DND-41 (cell line): ENCODE measurements around the gene EPHB6.

ENCODE experiments used
- ATAC-seq: fragments of 200-7000 bp; cut with Tn5 transposase; 3 replicates; pipeline ENCODE4 v1.9.1; 2021; ENCODE audit warnings: low read depth; ENCODE audit not compliant: insufficient read depth
- DNase-seq: peaks from one replicate; pipeline ENCODE4 v3.0.0-alpha.2; 2020
- H2AFZ ChIP-seq: 2 replicates; pipeline ENCODE4 v1.6.0; 2012; ENCODE audit warnings: low read depth, low read length
- H3K27ac ChIP-seq: 2 replicates; pipeline ENCODE4 v1.5.1; 2012; ENCODE audit warnings: low read length, inconsistent platforms
- H3K27me3 ChIP-seq: fragments of 200-600 bp; sonication (generic); 2 replicates; pipeline ENCODE4 v1.6.0; 2012; ENCODE audit warnings: low read length, mild to moderate bottlenecking, inconsistent platforms; ENCODE audit not compliant: insufficient read depth, poor library complexity
- H3K36me3 ChIP-seq: 2 replicates; pipeline ENCODE4 v1.5.1; 2012; ENCODE audit warnings: low read length, inconsistent platforms; ENCODE audit not compliant: insufficient read depth
- H3K4me1 ChIP-seq: 2 replicates; pipeline ENCODE4 v1.5.1; 2012; ENCODE audit warnings: mild to moderate bottlenecking, low read length; ENCODE audit not compliant: insufficient read depth
- H3K4me2 ChIP-seq: 2 replicates; pipeline ENCODE4 v1.6.0; 2012; ENCODE audit warnings: mild to moderate bottlenecking, moderate library complexity, low read length, inconsistent platforms; ENCODE audit not compliant: insufficient read depth
- H3K4me3 ChIP-seq, 2 experiments: fragments of 200-600 bp in 1 of 2; shearing (Covaris generic) in 1 of 2; 2 replicates each; pipeline ENCODE4 v1.5.1; 2012 to 2016; ENCODE audit warnings: inconsistent platforms in 2 of 2, low read length in 2 of 2, mild to moderate bottlenecking in 2 of 2, low read depth in 1 of 2, moderate library complexity in 1 of 2
- H3K79me2 ChIP-seq: 2 replicates; pipeline ENCODE4 v1.6.0; 2012; ENCODE audit warnings: low read length, inconsistent platforms; ENCODE audit not compliant: insufficient read depth
- H3K9ac ChIP-seq: 2 replicates; pipeline ENCODE4 v1.6.0; 2012; ENCODE audit warnings: low read depth, mild to moderate bottlenecking, inconsistent platforms, low read length, moderate library complexity
- H3K9me3 ChIP-seq: 2 replicates; pipeline ENCODE4 v1.5.1; 2012; ENCODE audit warnings: low read length, moderate library complexity, mild to moderate bottlenecking, inconsistent platforms; ENCODE audit not compliant: insufficient read depth, severe bottlenecking
- H4K20me1 ChIP-seq: 2 replicates; pipeline ENCODE4 v1.6.0; 2012; ENCODE audit warnings: low read length; ENCODE audit not compliant: insufficient read depth
- CTCF ChIP-seq: IDR thresholded peaks from 2 replicates; pipeline ENCODE4 v1.5.1; 2012; ENCODE audit warnings: borderline replicate concordance, low read length, moderate library complexity, mild to moderate bottlenecking; ENCODE audit not compliant: poor library complexity, severe bottlenecking; ENCODE audit errors: extremely low read depth
- EZH2 ChIP-seq: IDR thresholded peaks from 3 replicates; pipeline ENCODE4 v1.6.1; 2012; ENCODE audit warnings: borderline replicate concordance, low read depth, mild to moderate bottlenecking, moderate library complexity, low read length, inconsistent platforms; ENCODE audit not compliant: severe bottlenecking

The EPHB6 gene

GRCh38 chr7:142854372-142855113 is at the start of gene EPHB6:
Gene EPHB6 (plus strand): TSS chr7:142855076. CDS start chr7:142863228, 8,152 bp downstream.
- H2AFZ ChIP-seq: peak within 1 kb of the TSS; percentile 72
- H3K27me3 ChIP-seq: no peaks in the 10 kb centered on the region

GRCh38 chr7:142805350-142806021 is 49.4 kb upstream of the EPHB6 start:
- no peaks in the 10 kb centered on the region for H3K27me3 ChIP-seq
- DNase-seq: peak; percentile 53
- H4K20me1 ChIP-seq: no peaks in the 10 kb centered on the region
- H3K4me2 ChIP-seq: peak overlapping the region; percentile 14; the same call in 1 of the 2 replicates
- no peaks in the 10 kb centered on the region for H3K9me3 ChIP-seq
- peaks cover 86% of the 10 kb centered on the region for H3K79me2 ChIP-seq
- TF ChIP-seq EZH2 (no peak), CTCF (no peak)
- H3K27ac ChIP-seq: peak overlapping the region; percentile 97
- no peak for ATAC-seq
- H3K4me3 ChIP-seq: no peak overlapping the region
- peaks cover 97% of the 10 kb centered on the region for H3K4me1 ChIP-seq
- H3K36me3 ChIP-seq: peaks cover 36% of the 10 kb centered on the region
- H3K9ac ChIP-seq: peak overlapping the region; percentile 99
- no peak overlapping the region for H2AFZ ChIP-seq

More at GRCh38 chr7:142854372-142855113, at the start of gene EPHB6:
- peak within 1 kb of the TSS; percentile 85 for H3K27ac ChIP-seq
- peak; percentile 78 for DNase-seq
- TF ChIP-seq CTCF (no peak), EZH2 (no peak)
- peaks cover 49% of the 10 kb centered on the region for H3K79me2 ChIP-seq
- H4K20me1 ChIP-seq: peaks cover 27% of the 10 kb centered on the region
- peak within 1 kb of the TSS; percentile 64 to 81 for H3K4me3 ChIP-seq
- peak within 1 kb of the TSS; percentile 78 for H3K9ac ChIP-seq
- H3K4me1 ChIP-seq: peaks cover 48% of the 10 kb centered on the region
- H3K36me3 ChIP-seq: peaks cover 31% of the 10 kb centered on the region
- no peaks in the 10 kb centered on the region for H3K9me3 ChIP-seq
- ATAC-seq: peak; percentile 63
- peak within 1 kb of the TSS; percentile 94 for H3K4me2 ChIP-seq

GRCh38 chr7:142806022-142806356 is 48.9 kb upstream of the EPHB6 start:
- DNase-seq (peak; percentile 48), ATAC-seq (no peak)
- H3K4me3 ChIP-seq: no peak overlapping the region
- H3K36me3 ChIP-seq: peaks cover 31% of the 10 kb centered on the region
- peak overlapping the region; percentile 99 for H3K9ac ChIP-seq
- peak overlapping the region; percentile 97 for H3K27ac ChIP-seq
- no peak overlapping the region for H2AFZ ChIP-seq
- H3K9me3 ChIP-seq: no peaks in the 10 kb centered on the region
- peak overlapping the region; percentile 47; the same call in 1 of the 2 replicates for H3K4me2 ChIP-seq
- H3K27me3 ChIP-seq: no peaks in the 10 kb centered on the region
- no peak for TF ChIP-seq EZH2
- no peak for TF ChIP-seq CTCF
- H3K79me2 ChIP-seq: peaks cover 86% of the 10 kb centered on the region
- peaks cover 97% of the 10 kb centered on the region for H3K4me1 ChIP-seq
- no peaks in the 10 kb centered on the region for H4K20me1 ChIP-seq
